Left ventricle myocardium inferior (tissue), 1 donor: ENCODE measurements around the gene NEAT1. TPM values are rescaled to one million over a fixed set of nuclear protein-coding genes. Genes with fewer than 3 reads are reported as not detected.

Source experiments
- DNase-seq: peaks from one replicate; pipeline ENCODE4 v3.0.0-alpha.2; 2020
- H3K27ac ChIP-seq: fragments of 200-600 bp; replicated peaks from 2 replicates; pipeline ENCODE4 v1.8.0; 2021
- H3K27me3 ChIP-seq: fragments of 200-600 bp; 2 replicates; pipeline ENCODE4 v1.8.0; 2021; ENCODE audit warnings: low read depth
- H3K36me3 ChIP-seq: fragments of 200-600 bp; 2 replicates; pipeline ENCODE4 v1.8.0; 2021
- H3K4me1 ChIP-seq: fragments of 200-600 bp; 2 replicates; pipeline ENCODE4 v1.8.0; 2021
- H3K4me3 ChIP-seq: fragments of 200-600 bp; 2 replicates; pipeline ENCODE4 v1.8.0; 2021; ENCODE audit warnings: mild to moderate bottlenecking, moderate library complexity
- H3K9me3 ChIP-seq: fragments of 200-600 bp; replicated peaks from 2 replicates; pipeline ENCODE4 v1.8.0; 2021
- CTCF ChIP-seq: fragments of 200-600 bp; IDR thresholded peaks from 2 replicates; pipeline ENCODE4 v1.8.0; 2021; ENCODE audit warnings: antibody characterized with exemption, mild to moderate bottlenecking, borderline replicate concordance
- intact Hi-C: fragments of 100-400 bp; cut with micrococcal nuclease; formaldehyde crosslinking; loops from one replicate; pipeline ENCODE4 v1.11.0; 2022
- total RNA-seq: library from RNA; stranded (reverse); fragmentation: NEBNext Ultra II Directional; extraction: Animal tissue kit (Norgen Biotek cat#: 25700); gene quantifications from one replicate; pipeline ENCODE4 v1.2.1, GENCODE V29; 2021
- donor health status: DM: no; HTN: yes; CAD: no; lungs with severe emphysema.

Gene NEAT1
- total RNA-seq, 1 donor from 2014 or later: 405 TPM

- Histone ChIP-seq H3K4me3 (no peak overlapping the region), H3K9me3 (no peaks in the 10 kb centered on the region), H3K27ac (peak overlapping the region; percentile 99), H3K4me1 (peaks cover 71% of the 10 kb centered on the region), H3K36me3 (no peaks in the 10 kb centered on the region), H3K27me3 (no peaks in the 10 kb centered on the region)
- DNase-seq: no peak
- intact Hi-C loops: no loop called here
- no peak for TF ChIP-seq CTCF
Observed at GRCh38 chr11:65485920-65486219, 63.3 kb downstream of the NEAT1 start.

- Histone ChIP-seq H3K27me3 (no peaks in the 10 kb centered on the region), H3K27ac (peak overlapping the region; percentile 99), H3K4me1 (peaks cover 71% of the 10 kb centered on the region), H3K36me3 (no peaks in the 10 kb centered on the region), H3K9me3 (no peaks in the 10 kb centered on the region), H3K4me3 (peak overlapping the region; percentile 1)
- TF ChIP-seq CTCF: no peak
- intact Hi-C loops: no loop called here
- DNase-seq: no peak
Observed at GRCh38 chr11:65486570-65487466, 64.2 kb downstream of the NEAT1 start.

- Histone ChIP-seq H3K27me3 (no peaks in the 10 kb centered on the region), H3K4me3 (peak overlapping the region; percentile 42), H3K9me3 (no peaks in the 10 kb centered on the region), H3K36me3 (no peaks in the 10 kb centered on the region), H3K27ac (peak overlapping the region; percentile 99), H3K4me1 (peaks cover 77% of the 10 kb centered on the region)
- TF ChIP-seq CTCF: no peak
- DNase-seq: peak; percentile 99
- intact Hi-C loops: no loop called here
Observed at GRCh38 chr11:65487467-65488272, 65.1 kb downstream of the NEAT1 start.

GRCh38 chr11:65488273-65489034 lies 65.9 kb downstream of the NEAT1 start:
- TF ChIP-seq CTCF: no peak
- H3K4me3 ChIP-seq: peak overlapping the region; percentile 42
- H3K36me3 ChIP-seq: no peaks in the 10 kb centered on the region
- H3K4me1 ChIP-seq: peaks cover 85% of the 10 kb centered on the region
- no peak for DNase-seq
- intact Hi-C loops: no loop called here
- no peaks in the 10 kb centered on the region for H3K9me3 ChIP-seq
- peak overlapping the region; percentile 99 for H3K27ac ChIP-seq
- no peaks in the 10 kb centered on the region for H3K27me3 ChIP-seq

- H3K36me3 ChIP-seq: no peaks in the 10 kb centered on the region
- H3K4me1 ChIP-seq: peaks cover 92% of the 10 kb centered on the region
- H3K9me3 ChIP-seq: no peaks in the 10 kb centered on the region
- intact Hi-C loops: no loop called here
- peak; percentile 73 for DNase-seq
- peak overlapping the region; percentile 99 for H3K27ac ChIP-seq
- H3K4me3 ChIP-seq: peak overlapping the region; percentile 42
- no peak for TF ChIP-seq CTCF
- H3K27me3 ChIP-seq: no peaks in the 10 kb centered on the region
Observed at GRCh38 chr11:65489035-65489705, 66.6 kb downstream of the NEAT1 start.
